Stimulated activated CD8-positive, alpha-beta memory T cell treated with anti-CD3 and anti-CD28 coated beads, Interleukin-4, amount 100 ng/mL, for 4 hours (primary cell): ENCODE data around the gene UBE2J2.
"Not testable (repeated sequence)": the region's sequence is repeated elsewhere in the genome, so short reads cannot be mapped to it uniquely, and the experiment has no call there.

Source experiments
- DNase-seq, 2 donors: peaks; one replicate each; pipeline ENCODE4 v3.0.0-alpha.2; 2020; ENCODE audit warnings: low read depth in 2 of 2, low spot score in 1 of 2

UBE2J2 gene

GRCh38 chr1:1259540-1259939, 14.1 kb downstream of the UBE2J2 start:
- no peak for DNase-seq

GRCh38 chr1:1259119-1259488, 14.6 kb downstream of the UBE2J2 start:
- DNase-seq = no peak

- no peak for DNase-seq
Observed at GRCh38 chr1:1256956-1257871, 16.4 kb downstream of the UBE2J2 start.

- DNase-seq = no peak
Observed at GRCh38 chr1:1255611-1256010, 18.0 kb downstream of the UBE2J2 start.

- no peak for DNase-seq
Observed at GRCh38 chr1:1255078-1255477, 18.6 kb downstream of the UBE2J2 start.

- DNase-seq = no peak
Observed at GRCh38 chr1:1254667-1254998, 19.0 kb downstream of the UBE2J2 start.

GRCh38 chr1:1253972-1254666, 19.5 kb downstream of the UBE2J2 start:
- DNase-seq = no peak

- DNase-seq = no peak
Observed at GRCh38 chr1:1253314-1253713, 20.3 kb downstream of the UBE2J2 start.

- DNase-seq = peak; percentile 47 to 72
Observed at GRCh38 chr1:1250786-1251284, 22.8 kb downstream of the UBE2J2 start.

- DNase-seq = not testable (repeated sequence)
Observed at GRCh38 chr1:1248009-1248913, 25.4 kb downstream of the UBE2J2 start.

- DNase-seq = no peak
Observed at GRCh38 chr1:1247341-1247913, 26.2 kb downstream of the UBE2J2 start.

GRCh38 chr1:1246577-1247340, 26.9 kb downstream of the UBE2J2 start, which contains the start of gene C1QTNF12:
Gene C1QTNF12 (minus strand): TSS chr1:1246722. CDS start chr1:1246690, 32 bp downstream.
- no peak for DNase-seq

- DNase-seq = no peak
Observed at GRCh38 chr1:1245817-1246576, 27.7 kb downstream of the UBE2J2 start.

- no peak for DNase-seq
Observed at GRCh38 chr1:1245178-1245816, 28.4 kb downstream of the UBE2J2 start.

- DNase-seq = no peak
Observed at GRCh38 chr1:1244192-1244811, 29.4 kb downstream of the UBE2J2 start.

GRCh38 chr1:1243807-1244191, 29.9 kb downstream of the UBE2J2 start:
- DNase-seq = no peak

GRCh38 chr1:1243266-1243660, 30.4 kb downstream of the UBE2J2 start:
- DNase-seq = no peak

- DNase-seq = no peak
Observed at GRCh38 chr1:1242461-1243265, 31.0 kb downstream of the UBE2J2 start.
